Nephron (organoid): ENCODE results near the gene SBNO1.
"Not testable (repeated sequence)": the region's sequence is repeated elsewhere in the genome, so short reads cannot be mapped to it uniquely, and the experiment has no call there.

ENCODE experiments used
- H3K27ac Mint-ChIP-seq, 3 experiments: 2 replicates each; pipeline ENCODE4 v1.8.0; 2020; ENCODE audit warnings: mixed read lengths in 3 of 3, mild to moderate bottlenecking in 2 of 3, moderate library complexity in 1 of 3
- H3K27me3 Mint-ChIP-seq: 2 replicates; pipeline ENCODE4 v1.8.0; 2021; ENCODE audit warnings: low read depth, mild to moderate bottlenecking, moderate library complexity, mixed read lengths
- H3K36me3 Mint-ChIP-seq: 2 replicates; pipeline ENCODE4 v1.8.0; 2020; ENCODE audit warnings: low read depth, mixed read lengths
- H3K4me1 Mint-ChIP-seq: 2 replicates; pipeline ENCODE4 v1.8.0; 2020; ENCODE audit warnings: mixed read lengths
- H3K4me3 Mint-ChIP-seq, 3 experiments: 2 replicates each; pipeline ENCODE4 v1.8.0; 2020; ENCODE audit warnings: mild to moderate bottlenecking in 3 of 3, mixed read lengths in 3 of 3, moderate library complexity in 2 of 3
- H3K9me3 Mint-ChIP-seq: 2 replicates; pipeline ENCODE4 v1.8.0; 2020; ENCODE audit warnings: mixed read lengths
- TF ChIP-seq, protein P1 (sequence below), 3 experiments: fragments of 200-600 bp; sonication (generic); IDR thresholded peaks; one replicate each; pipeline ENCODE4 v1.5.0; 2021; ENCODE audit warnings: antibody characterized with exemption in 3 of 3; ENCODE audit not compliant: unreplicated experiment in 3 of 3

The SBNO1 gene

DNA sequence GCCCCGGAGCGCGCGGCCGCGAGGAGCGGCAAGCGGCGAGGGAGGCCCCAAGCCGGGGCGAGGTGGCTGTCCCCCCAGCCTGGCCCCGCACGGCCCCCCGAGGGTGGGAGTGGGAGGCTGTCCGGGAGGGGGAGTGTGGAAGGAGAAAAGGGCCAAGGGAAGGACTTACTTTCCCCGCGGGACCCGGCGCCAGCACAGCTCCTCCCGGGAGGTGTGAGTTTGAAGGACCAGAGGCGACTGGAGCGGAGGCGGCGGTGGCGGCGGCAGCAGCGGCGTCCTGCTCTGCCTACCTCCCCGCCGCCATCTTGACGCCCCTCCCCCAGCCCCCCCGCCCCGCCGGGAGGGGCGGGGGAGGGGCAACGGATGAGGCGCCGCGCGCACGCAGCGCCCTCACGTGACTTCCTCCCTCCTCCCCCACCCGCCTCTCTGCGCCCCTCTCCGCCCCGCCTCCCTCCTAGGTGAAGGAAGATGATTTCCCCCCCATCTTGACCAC lies at the start of gene SBNO1:
Gene SBNO1 (minus strand): TSS at position 316 of the 493 bp plus-strand sequence. CDS start 14,406 bp downstream, outside the sequence.
- H3K27ac Mint-ChIP-seq: peak within 1 kb of the TSS; percentile 95 to 98 (median 98)
- peaks cover 17% of the 10 kb centered on the region for H3K4me1 Mint-ChIP-seq
- no peaks in the 10 kb centered on the region for H3K9me3 Mint-ChIP-seq
- H3K4me3 Mint-ChIP-seq: peak within 1 kb of the TSS; percentile 88 to 94 (median 92)
- H3K36me3 Mint-ChIP-seq: no peaks in the 10 kb centered on the region
- TF ChIP-seq, protein P1, sequence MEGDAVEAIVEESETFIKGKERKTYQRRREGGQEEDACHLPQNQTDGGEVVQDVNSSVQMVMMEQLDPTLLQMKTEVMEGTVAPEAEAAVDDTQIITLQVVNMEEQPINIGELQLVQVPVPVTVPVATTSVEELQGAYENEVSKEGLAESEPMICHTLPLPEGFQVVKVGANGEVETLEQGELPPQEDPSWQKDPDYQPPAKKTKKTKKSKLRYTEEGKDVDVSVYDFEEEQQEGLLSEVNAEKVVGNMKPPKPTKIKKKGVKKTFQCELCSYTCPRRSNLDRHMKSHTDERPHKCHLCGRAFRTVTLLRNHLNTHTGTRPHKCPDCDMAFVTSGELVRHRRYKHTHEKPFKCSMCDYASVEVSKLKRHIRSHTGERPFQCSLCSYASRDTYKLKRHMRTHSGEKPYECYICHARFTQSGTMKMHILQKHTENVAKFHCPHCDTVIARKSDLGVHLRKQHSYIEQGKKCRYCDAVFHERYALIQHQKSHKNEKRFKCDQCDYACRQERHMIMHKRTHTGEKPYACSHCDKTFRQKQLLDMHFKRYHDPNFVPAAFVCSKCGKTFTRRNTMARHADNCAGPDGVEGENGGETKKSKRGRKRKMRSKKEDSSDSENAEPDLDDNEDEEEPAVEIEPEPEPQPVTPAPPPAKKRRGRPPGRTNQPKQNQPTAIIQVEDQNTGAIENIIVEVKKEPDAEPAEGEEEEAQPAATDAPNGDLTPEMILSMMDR (IDR thresholded peaks at IDR 0.05; ENCODE audit: unreplicated experiment in 3 of 3): no peak
- H3K27me3 Mint-ChIP-seq: no peaks in the 10 kb centered on the region

DNA sequence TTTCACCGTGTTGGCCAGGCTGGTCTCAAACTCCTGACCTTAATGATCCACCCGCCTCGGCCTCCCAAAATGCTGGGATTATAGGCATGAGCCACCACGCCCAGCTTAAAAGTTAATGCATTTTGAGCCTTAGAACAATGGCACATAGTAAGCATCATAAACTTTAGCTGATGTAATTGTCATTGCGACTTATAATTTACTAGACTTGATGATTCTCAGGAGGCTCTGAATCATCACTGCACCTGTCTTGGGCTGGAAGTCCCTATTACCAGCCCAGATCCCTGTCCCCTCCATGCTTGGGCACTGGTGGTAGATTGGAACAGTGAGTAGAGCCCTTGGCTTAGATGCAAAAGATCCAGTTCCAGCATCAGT lies 45.4 kb upstream of the SBNO1 start:
- no peaks in the 10 kb centered on the region for H3K9me3 Mint-ChIP-seq
- peaks cover 2% of the 10 kb centered on the region for H3K4me1 Mint-ChIP-seq
- no peak overlapping the region for H3K27ac Mint-ChIP-seq
- no peaks in the 10 kb centered on the region for H3K27me3 Mint-ChIP-seq
- TF ChIP-seq, protein P1 (IDR thresholded peaks at IDR 0.05; ENCODE audit: unreplicated experiment in 3 of 3): no peak
- H3K36me3 Mint-ChIP-seq: peaks cover 21% of the 10 kb centered on the region
- no peak overlapping the region for H3K4me3 Mint-ChIP-seq

DNA sequence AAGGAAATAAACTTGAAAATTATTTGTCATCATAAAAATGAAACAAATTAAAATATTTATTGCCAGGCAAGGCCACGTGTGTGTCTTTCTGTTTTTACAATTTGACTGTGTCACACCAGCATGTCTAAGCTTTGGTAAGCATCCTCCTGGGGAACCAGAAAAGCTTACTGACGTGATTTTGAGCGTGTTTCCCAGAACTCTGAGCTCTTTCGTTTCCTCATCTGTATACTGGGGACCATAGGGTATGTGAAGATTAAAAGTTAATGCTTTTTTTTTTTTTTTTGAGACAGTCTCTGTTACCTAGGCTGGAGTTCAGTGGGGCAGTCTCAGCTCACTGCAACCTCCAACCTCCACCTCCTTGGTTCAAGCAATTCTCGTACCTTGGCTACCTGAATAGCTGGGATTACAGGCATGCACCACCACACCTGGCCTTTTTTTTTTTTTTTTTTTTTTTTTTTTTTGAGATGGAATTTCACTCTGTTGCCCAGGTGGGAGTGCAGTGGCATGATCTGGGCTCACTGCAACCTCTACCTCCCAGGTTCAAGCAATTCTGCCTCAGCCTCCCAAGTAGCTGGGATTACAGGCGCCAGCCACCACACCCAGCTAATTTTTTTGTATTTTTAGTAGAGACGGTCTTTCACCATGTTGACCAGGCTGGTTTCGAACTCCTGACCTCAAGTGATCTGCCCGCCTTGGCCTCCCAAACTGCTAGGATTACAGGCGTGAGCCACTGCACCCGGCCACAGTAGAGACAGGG lies 44.8 kb upstream of the SBNO1 start:
- not testable (repeated sequence) for H3K4me3 Mint-ChIP-seq, H3K27me3 Mint-ChIP-seq, H3K9me3 Mint-ChIP-seq, H3K4me1 Mint-ChIP-seq, H3K27ac Mint-ChIP-seq
- H3K36me3 Mint-ChIP-seq: peaks cover 24% of the 10 kb centered on the region

DNA sequence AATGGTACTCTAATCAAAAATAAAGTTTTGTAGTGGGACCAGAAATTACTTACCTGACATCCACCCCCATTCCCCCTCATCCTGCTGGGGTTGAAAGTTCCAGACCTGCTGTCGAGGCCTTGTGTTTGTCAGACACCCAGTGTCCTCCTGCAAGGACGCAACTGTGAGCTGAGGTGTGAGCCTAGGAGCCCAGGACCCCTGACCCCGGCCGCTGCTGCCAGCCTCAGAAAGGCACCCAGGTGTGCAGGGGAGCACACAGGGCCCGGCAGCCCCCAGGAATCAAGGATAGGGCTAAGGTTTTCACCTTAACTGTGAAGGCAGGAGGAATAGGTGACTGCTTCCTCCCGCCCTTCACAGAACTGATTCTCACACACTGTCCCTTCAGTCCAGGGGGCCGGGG lies 44.0 kb upstream of the SBNO1 start:
- not testable (repeated sequence) for H3K4me1 Mint-ChIP-seq, H3K4me3 Mint-ChIP-seq, H3K27ac Mint-ChIP-seq, H3K27me3 Mint-ChIP-seq, H3K9me3 Mint-ChIP-seq
- H3K36me3 Mint-ChIP-seq: peaks cover 32% of the 10 kb centered on the region

DNA sequence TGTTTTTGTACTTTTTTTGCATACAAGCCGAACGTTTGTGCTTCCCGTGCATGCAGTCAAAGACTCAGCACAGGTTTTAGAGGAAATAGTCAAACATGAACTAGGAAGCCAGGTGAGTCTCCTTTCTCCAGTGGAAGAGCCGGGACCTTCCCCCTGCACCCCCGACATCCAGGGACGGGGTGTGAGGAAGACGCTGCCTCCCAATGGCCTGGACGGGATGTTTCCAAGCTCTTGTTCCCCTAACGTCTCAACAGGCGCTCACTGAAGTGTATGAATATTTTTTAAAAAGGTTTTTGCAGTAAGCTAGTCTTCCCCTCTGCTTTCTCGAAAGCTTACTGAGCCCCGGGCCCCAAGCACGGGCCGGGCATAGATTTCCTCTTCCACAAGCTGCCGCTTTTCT lies 43.3 kb upstream of the SBNO1 start:
- not testable (repeated sequence) for H3K27me3 Mint-ChIP-seq, H3K27ac Mint-ChIP-seq

DNA sequence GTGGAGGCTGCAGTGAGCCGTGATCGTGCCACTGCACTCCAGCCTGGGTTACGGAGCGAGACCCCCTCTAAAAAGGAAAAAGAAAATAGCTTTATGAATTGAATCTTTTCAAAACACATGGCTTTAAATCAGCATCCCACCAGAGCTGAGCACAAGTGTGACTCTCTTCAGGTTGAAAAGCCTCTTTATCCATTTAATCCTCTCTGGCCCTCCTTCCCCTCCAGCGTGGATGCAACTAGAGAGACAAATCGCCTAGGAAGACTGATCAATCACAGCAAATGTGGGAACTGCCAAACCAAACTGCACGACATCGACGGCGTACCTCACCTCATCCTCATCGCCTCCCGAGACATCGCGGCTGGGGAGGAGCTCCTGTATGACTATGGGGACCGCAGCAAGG lies 42.6 kb upstream of the SBNO1 start:
- not testable (repeated sequence) for H3K4me3 Mint-ChIP-seq, H3K4me1 Mint-ChIP-seq, H3K27me3 Mint-ChIP-seq, H3K27ac Mint-ChIP-seq, H3K9me3 Mint-ChIP-seq
- H3K36me3 Mint-ChIP-seq: peaks cover 40% of the 10 kb centered on the region

More for the DNA sequence above, 43.3 kb upstream of the SBNO1 start:
- H3K4me1 Mint-ChIP-seq, H3K9me3 Mint-ChIP-seq, H3K4me3 Mint-ChIP-seq: not testable (repeated sequence)
- H3K36me3 Mint-ChIP-seq: peaks cover 35% of the 10 kb centered on the region

DNA sequence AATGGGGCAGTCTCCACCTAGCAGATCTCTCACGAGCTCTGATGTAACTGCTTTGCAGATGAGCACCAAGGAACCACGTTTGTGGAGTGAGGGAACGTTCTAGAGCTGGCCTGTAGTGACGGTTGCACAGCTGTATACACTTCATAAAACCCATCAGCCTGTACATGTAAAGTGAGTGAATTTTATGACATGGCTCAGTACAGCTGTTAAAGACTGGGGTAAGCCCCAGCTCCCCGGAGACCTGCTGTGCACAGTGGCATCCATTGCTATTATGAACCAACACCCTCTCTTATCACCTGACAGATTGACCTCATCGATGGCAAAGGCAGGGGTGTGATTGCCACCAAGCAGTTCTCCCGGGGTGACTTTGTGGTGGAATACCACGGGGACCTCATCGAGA lies 39.9 kb upstream of the SBNO1 start:
- no peak overlapping the region for H3K4me3 Mint-ChIP-seq
- TF ChIP-seq, protein P1 (IDR thresholded peaks at IDR 0.05; ENCODE audit: unreplicated experiment in 3 of 3): no peak
- H3K36me3 Mint-ChIP-seq: peaks cover 41% of the 10 kb centered on the region
- no peaks in the 10 kb centered on the region for H3K27me3 Mint-ChIP-seq
- no peak overlapping the region for H3K27ac Mint-ChIP-seq
- no peaks in the 10 kb centered on the region for H3K4me1 Mint-ChIP-seq
- H3K9me3 Mint-ChIP-seq: no peaks in the 10 kb centered on the region
